ENCODE results near the gene DGKQ. TPM values are rescaled to one million over a fixed set of nuclear protein-coding genes. Genes with fewer than 3 reads are reported as not detected.

The DGKQ gene
- 10 to 100 TPM in 1 of 6 experiments, 1 to 10 TPM in 5; 4.6 to 10.5 (median 5.7) TPM for total RNA-seq
- long read RNA-seq, result 0 reads

- Histone ChIP-seq H3K4me1 (peaks cover 0 to 21% (median 5%) of the 10 kb centered on the region in 4 donors), H3K4me3 (peak within 1 kb of the TSS; percentile 61 to 73 (median 68)), H3K9me3 (no peaks in the 10 kb centered on the region), H3K36me3 (no peaks in the 10 kb centered on the region), H3K27ac (no peak within 1 kb of the TSS), H3K27me3 (no peaks in the 10 kb centered on the region)
- intact Hi-C loops (cut with DNase I), result loop anchor here in 1 of 2 donors (5.0 kb wide), 1 partner anchor 41 kb away; the partner anchor contains the start of genes GAK and TMEM175
- TF ChIP-seq POLR2A (IDR thresholded peaks at IDR 0.05) (peak; percentile 16), CTCF (IDR thresholded peaks at IDR 0.05) (no peak)
- ATAC-seq (peak; percentile 97 to 99 (median 98)), DNase-seq (peak; percentile 93)
- WGBS (ENCODE audit: insufficient coverage, low coverage, low lambda C conversion rate, missing lambda C conversion rate), result 60% methylated on average over 1 of the region's 123 CpGs
Observed at GRCh38 chr4:973431-974397, at the start of gene DGKQ. Gene DGKQ, minus strand, starts transcription at chr4:973569. Its CDS starts 87 bp downstream, at chr4:973482.

- Histone ChIP-seq H3K9me3 (no peaks in the 10 kb centered on the region), H3K4me3 (no peak overlapping the region), H3K36me3 (peaks cover 0 to 10% (median 5%) of the 10 kb centered on the region in 4 donors), H3K4me1 (no peaks in the 10 kb centered on the region), H3K27me3 (no peaks in the 10 kb centered on the region), H3K27ac (no peak overlapping the region)
- intact Hi-C loops (cut with DNase I), result loop anchor here in 1 of 2 donors (10.0 kb wide), 1 partner anchor 202 kb away; no protein-coding TSS in a partner anchor
- ATAC-seq, result no peak
- no peak for DNase-seq
- 100% methylated on average over 2 of the region's 19 CpGs for WGBS (ENCODE audit: insufficient coverage, low coverage, low lambda C conversion rate, missing lambda C conversion rate)
- TF ChIP-seq CTCF (IDR thresholded peaks at IDR 0.05), result no peak
- TF ChIP-seq POLR2A (IDR thresholded peaks at IDR 0.05), result no peak
Observed at GRCh38 chr4:1022739-1023066, 49.3 kb upstream of the DGKQ start.

DNA sequence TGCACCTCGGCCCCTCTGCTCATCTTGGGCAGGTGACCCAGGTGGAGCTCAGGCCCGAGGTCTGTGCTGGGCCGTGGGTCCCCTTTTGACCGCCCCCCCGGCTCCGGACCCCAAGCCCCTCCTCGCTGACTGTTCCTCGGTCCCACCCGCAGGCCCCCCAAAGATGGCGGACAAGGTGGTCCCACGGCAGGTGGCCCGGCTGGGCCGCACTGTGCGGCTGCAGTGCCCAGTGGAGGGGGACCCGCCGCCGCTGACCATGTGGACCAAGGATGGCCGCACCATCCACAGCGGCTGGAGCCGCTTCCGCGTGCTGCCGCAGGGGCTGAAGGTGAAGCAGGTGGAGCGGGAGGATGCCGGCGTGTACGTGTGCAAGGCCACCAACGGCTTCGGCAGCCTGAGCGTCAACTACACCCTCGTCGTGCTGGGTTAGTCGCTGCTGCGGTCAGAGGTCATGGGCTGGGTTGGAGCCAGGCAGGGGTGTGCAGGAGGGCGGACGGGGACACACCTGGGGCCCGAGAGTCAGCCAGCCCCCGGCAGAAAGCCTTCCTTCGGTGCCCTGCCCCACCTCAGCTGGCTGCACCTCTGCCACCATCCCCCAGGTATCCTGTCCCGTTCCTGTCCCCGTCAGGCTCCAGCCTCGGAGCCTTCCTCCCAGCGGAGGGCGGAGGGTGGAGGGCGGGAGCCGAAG is 48.8 kb upstream of the DGKQ start:
- no peaks in the 10 kb centered on the region for H3K27me3 ChIP-seq
- intact Hi-C loops (cut with DNase I), result loop anchor here in 1 of 2 donors (10.0 kb wide), 1 partner anchor 203 kb away; no protein-coding TSS in a partner anchor
- H3K4me1 ChIP-seq, result no peaks in the 10 kb centered on the region
- no CpG with 5 or more reads among the region's 46 CpGs for WGBS (ENCODE audit: insufficient coverage, low coverage, low lambda C conversion rate, missing lambda C conversion rate)
- no peak overlapping the region for H3K4me3 ChIP-seq
- H3K36me3 ChIP-seq, result peaks cover 0 to 10% (median 5%) of the 10 kb centered on the region in 4 donors
- ATAC-seq, result no peak
- TF ChIP-seq POLR2A (IDR thresholded peaks at IDR 0.05) (no peak), CTCF (IDR thresholded peaks at IDR 0.05) (no peak)
- H3K9me3 ChIP-seq, result no peaks in the 10 kb centered on the region
- no peak for DNase-seq
- no peak overlapping the region for H3K27ac ChIP-seq

DNA sequence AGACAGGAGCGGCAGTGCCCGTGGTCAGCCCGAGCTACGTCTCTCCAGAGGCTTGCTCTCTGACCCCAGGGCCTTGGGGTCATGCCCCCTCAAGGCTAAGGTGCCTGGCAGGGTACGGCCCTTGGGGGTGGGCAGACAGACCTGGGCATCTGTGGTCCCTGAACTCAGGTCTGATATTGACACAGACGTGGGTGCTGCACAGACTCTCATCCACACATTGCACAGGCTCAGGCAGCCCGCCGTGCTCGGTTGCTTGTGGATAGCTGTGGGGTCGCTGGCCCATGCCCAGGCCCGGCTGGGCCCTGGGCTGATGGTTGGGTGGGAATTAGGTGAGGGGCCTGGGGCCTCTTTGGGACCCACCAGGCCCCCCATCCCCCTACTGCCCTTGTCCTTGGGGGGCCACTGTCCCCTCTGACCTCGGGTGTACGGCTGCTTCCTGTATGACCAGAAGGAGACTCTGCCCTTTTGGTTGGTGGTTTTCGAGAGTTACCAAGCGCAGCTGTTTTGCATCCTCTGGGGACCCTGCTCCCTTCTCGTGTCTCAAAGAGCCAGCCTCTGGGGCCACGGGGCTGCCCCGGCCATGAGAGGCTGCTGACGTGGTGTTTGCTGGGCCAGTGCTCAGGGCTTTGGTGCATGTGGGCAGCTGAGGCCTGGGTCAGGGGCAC is 48.1 kb upstream of the DGKQ start:
- Histone ChIP-seq H3K4me1 (no peaks in the 10 kb centered on the region), H3K36me3 (peaks cover 0 to 10% (median 5%) of the 10 kb centered on the region in 4 donors), H3K27me3 (no peaks in the 10 kb centered on the region), H3K27ac (no peak overlapping the region), H3K9me3 (no peaks in the 10 kb centered on the region), H3K4me3 (no peak overlapping the region)
- no peak for DNase-seq
- 92% methylated on average over 4 of the region's 19 CpGs for WGBS (ENCODE audit: insufficient coverage, low coverage, low lambda C conversion rate, missing lambda C conversion rate)
- no peak for ATAC-seq
- intact Hi-C loops (cut with DNase I), result loop anchor here in 1 of 2 donors (10.0 kb wide), 1 partner anchor 203 kb away; no protein-coding TSS in a partner anchor
- TF ChIP-seq POLR2A (IDR thresholded peaks at IDR 0.05) (no peak), CTCF (IDR thresholded peaks at IDR 0.05) (no peak)
